Measurements from ENCODE around the gene NRSN2. TPM values are rescaled to one million over a fixed set of nuclear protein-coding genes. Genes with fewer than 3 reads are reported as not detected.

NRSN2 gene
- total and polyA plus RNA-seq, 3 donors from 2014 or later = 49.4 to 79.0 (median 62.4) TPM

DNA sequence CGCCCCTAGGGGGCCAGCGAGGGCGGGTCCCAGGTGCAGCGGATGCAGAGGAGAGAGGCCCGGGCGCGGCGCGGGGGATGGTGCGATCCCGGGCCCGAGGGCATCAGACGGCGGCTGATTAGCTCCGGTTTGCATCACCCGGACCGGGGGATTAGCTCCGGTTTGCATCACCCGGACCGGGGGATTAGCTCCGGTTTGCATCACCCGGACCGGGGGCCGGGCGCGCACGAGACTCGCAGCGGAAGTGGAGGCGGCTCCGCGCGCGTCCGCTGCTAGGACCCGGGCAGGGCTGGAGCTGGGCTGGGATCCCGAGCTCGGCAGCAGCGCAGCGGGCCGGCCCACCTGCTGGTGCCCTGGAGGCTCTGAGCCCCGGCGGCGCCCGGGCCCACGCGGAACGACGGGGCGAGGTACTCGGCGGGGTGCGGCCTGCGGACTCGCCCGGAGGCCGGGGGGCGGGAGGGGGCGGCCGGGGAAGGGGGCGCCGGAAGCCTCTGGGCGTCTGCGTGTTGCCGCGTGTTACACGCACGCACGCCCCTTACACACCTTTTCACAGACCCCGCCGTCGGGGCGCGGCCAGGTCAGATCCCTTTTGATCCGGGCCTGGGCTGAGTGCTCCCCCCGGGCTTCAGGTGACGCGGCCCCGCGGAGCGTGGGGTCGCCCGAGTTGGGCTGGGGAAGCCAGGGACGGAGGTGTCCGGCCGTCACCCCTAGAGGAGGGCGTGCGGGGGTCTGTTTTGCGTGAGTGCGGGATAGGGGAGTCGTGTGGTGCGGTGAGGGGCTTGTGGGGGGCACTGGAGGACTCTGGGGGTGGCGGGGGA lies 34.1 kb downstream of the NRSN2 start:
- Histone ChIP-seq H3K4me3 (peak overlapping the region; percentile 53 to 59), H3K4me1 (peaks cover 3% of the 10 kb centered on the region), H3K27ac (no peak overlapping the region), H3K36me3 (ENCODE audit: low read depth, missing control alignments) (no peaks in the 10 kb centered on the region), H3K9me3 (no peaks in the 10 kb centered on the region), H3K27me3 (no peaks in the 10 kb centered on the region)
- intact Hi-C loops (cut with DNase I; ENCODE audit: low total_unique reads) = no loop called here
- DNase-seq = peak; percentile 31
- TF ChIP-seq, protein P1, sequence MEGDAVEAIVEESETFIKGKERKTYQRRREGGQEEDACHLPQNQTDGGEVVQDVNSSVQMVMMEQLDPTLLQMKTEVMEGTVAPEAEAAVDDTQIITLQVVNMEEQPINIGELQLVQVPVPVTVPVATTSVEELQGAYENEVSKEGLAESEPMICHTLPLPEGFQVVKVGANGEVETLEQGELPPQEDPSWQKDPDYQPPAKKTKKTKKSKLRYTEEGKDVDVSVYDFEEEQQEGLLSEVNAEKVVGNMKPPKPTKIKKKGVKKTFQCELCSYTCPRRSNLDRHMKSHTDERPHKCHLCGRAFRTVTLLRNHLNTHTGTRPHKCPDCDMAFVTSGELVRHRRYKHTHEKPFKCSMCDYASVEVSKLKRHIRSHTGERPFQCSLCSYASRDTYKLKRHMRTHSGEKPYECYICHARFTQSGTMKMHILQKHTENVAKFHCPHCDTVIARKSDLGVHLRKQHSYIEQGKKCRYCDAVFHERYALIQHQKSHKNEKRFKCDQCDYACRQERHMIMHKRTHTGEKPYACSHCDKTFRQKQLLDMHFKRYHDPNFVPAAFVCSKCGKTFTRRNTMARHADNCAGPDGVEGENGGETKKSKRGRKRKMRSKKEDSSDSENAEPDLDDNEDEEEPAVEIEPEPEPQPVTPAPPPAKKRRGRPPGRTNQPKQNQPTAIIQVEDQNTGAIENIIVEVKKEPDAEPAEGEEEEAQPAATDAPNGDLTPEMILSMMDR (IDR thresholded peaks at IDR 0.05) = no peak
- TF ChIP-seq POLR2A (IDR thresholded peaks at IDR 0.05) = no peak
- 1% methylated on average over 18 to 54 of the region's 93 CpGs for WGBS, 2 donors

- 1% methylated on average over 41 of the region's 49 CpGs; no CpG with 5 or more reads in 1 of the 2 donors for WGBS, 2 donors
- H3K27me3 ChIP-seq = no peaks in the 10 kb centered on the region
- intact Hi-C loops (cut with DNase I; ENCODE audit: low total_unique reads) = no loop called here
- no peak for TF ChIP-seq POLR2A (IDR thresholded peaks at IDR 0.05)
- TF ChIP-seq, protein P1 (IDR thresholded peaks at IDR 0.05) = no peak
- peak overlapping the region; percentile 53 to 59 for H3K4me3 ChIP-seq
- peak; percentile 49 for DNase-seq
- H3K4me1 ChIP-seq = peaks cover 3% of the 10 kb centered on the region
- H3K27ac ChIP-seq = no peak overlapping the region
- H3K9me3 ChIP-seq = no peaks in the 10 kb centered on the region
- no peaks in the 10 kb centered on the region for H3K36me3 ChIP-seq (ENCODE audit: low read depth, missing control alignments)
These were observed 34.8 kb downstream of the NRSN2 start for GRCh38 chr20:381581-382290.

DNA sequence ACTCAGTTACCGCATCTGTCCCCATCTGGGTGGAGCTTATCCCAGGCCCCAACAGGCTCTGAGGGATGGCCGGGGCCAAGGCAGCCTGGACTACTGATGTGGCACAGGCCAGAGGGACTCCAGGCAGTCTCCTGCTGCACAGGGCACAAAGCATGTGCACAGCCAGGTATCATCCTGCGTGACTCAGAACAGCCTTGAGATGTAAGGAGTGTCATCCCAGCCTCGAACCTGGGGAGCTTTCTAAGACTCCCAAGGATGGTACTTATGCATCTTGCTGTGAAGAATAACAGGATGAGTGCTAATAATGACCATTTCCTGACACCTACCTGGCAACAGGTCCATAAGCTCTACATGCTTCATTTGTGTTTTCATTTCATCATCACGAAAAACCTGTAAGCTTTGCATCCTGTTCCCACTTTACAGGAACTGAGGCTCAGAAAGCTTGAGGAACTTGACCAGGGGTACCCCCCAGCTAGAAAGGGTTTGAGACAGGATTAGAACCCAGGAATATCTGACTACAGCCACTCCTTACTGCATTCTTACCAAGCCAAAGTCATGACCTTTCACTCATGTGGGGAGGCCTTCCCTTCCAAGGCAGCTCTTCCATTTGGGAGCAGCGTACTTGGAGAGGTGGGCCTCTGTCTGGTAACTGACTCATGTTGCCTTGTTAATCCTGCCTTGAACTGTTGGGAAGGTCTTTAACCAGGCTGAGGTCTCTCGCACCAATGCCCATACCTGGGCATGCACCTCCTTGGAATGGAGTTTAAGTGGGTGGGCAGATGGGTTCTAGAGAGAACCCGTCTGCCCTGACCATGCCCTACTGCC lies 35.6 kb downstream of the NRSN2 start:
- Histone ChIP-seq H3K27me3 (no peaks in the 10 kb centered on the region), H3K27ac (no peak overlapping the region), H3K9me3 (no peaks in the 10 kb centered on the region), H3K36me3 (ENCODE audit: low read depth, missing control alignments) (no peaks in the 10 kb centered on the region), H3K4me1 (peaks cover 3% of the 10 kb centered on the region), H3K4me3 (peak overlapping the region in 1 of 2 donors; percentile 53)
- no peak for DNase-seq
- 64 to 70% methylated on average over 6 to 8 of the region's 8 CpGs for WGBS, 2 donors
- intact Hi-C loops (cut with DNase I; ENCODE audit: low total_unique reads) = no loop called here
- no peak for TF ChIP-seq POLR2A (IDR thresholded peaks at IDR 0.05)
- TF ChIP-seq, protein P1 (IDR thresholded peaks at IDR 0.05) = no peak

DNA sequence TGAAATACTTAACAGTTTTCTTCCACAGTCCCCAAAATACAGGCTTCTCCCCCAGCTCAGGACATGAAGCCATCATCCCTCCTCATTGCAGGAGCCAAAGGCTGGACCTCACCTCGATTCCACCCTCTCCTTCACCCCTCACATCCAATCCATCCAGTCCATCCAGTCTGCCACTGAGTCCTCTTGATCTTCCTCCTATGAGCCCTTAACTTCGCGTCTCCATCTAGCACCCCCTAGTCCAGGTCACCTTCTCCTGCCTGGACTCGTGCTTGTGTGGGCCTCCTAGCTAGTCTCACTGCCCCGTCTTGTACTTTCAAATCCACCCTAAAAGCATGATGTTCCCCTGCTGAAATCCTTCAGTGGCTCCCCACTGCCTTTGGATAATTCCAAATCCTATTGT lies 37.0 kb downstream of the NRSN2 start:
- WGBS, 2 donors = 88 to 91% methylated on average over 5 of the region's 5 CpGs
- intact Hi-C loops (cut with DNase I; ENCODE audit: low total_unique reads) = no loop called here

More for the DNA sequence above, 37.0 kb downstream of the NRSN2 start:
- TF ChIP-seq POLR2A (IDR thresholded peaks at IDR 0.05) = no peak
- TF ChIP-seq, protein P1 (IDR thresholded peaks at IDR 0.05) = no peak
- DNase-seq = no peak
- Histone ChIP-seq H3K27me3 (no peaks in the 10 kb centered on the region), H3K36me3 (ENCODE audit: low read depth, missing control alignments) (no peaks in the 10 kb centered on the region), H3K27ac (no peak overlapping the region), H3K4me1 (peaks cover 3% of the 10 kb centered on the region), H3K4me3 (no peak overlapping the region), H3K9me3 (no peaks in the 10 kb centered on the region)
